ENCODE results near the gene RHO.
"Not testable (repeated sequence)": the region's sequence is repeated elsewhere in the genome, so short reads cannot be mapped to it uniquely, and the experiment has no call there.

RHO gene

DNA sequence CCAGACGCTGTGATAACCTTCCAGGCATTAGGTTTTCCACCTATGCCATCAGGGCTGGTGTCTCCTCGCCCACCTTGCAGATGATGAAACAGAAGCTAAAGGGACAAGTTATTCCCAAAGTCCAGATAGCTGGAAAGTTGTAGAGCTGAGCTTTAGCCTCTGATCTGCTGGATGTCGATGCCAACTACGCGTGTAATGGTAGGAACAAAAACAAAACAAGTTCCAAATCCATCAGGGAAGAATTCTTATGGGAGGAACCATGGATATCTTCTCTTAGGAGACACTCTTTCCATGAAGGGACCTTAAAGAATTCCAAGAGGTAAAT, 28.1 kb upstream of the RHO start:
- DNase-seq = no peak

DNA sequence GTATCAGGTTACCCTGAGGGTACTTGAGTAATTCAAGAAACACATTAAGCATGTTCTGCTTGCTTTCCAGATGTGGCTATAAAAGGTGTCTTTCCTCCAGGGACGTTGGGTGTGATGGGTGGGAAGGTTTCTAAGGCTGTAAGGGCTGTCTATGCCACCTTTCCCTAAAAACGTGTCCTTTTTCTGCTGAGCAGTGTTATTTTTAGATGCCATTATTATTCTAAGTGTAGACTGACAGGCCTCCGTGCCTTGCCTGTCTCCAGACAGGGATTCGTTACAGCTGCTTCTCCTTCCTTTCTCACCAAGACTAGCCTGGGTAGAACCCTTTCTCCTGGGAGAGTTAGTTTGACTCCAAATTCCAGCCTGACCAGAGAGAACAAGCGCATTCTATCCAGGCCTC, 26.8 kb upstream of the RHO start:
- DNase-seq = no peak

DNA sequence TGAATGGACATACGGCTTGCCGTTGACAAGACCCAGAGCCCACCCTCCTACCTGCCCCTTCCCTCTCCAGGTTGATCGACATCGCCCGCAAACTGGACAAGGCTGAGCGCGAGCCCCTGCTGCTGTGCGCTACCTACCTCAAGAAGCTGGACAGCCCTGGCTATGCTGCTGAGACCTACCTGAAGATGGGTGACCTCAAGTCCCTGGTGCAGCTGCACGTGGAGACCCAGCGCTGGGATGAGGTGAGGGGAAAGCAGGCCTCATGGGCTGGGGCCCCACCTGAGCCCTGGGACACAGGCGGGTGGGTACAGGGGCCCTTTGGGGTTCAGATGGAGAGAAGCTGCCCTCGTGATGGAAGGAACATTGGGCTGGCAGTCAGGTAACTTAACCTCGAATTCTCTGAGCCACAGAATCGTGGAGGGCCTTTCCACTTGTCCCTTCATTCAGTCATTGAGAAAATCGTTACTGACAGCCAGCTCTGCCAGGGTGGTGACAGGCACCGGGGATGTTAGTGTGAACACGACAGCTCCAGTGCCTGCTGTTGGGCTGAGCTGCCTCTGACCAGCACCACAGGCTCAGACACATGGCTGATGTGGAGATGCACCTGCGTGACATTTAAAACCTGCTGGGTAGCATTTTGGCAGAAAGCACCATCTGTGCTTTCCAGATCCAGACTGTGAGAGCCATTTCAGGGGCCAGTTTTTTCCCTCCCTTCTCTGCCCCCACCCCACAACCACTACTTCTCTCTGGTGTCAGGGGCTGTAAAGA, 25.6 kb upstream of the RHO start:
- no peak for DNase-seq

DNA sequence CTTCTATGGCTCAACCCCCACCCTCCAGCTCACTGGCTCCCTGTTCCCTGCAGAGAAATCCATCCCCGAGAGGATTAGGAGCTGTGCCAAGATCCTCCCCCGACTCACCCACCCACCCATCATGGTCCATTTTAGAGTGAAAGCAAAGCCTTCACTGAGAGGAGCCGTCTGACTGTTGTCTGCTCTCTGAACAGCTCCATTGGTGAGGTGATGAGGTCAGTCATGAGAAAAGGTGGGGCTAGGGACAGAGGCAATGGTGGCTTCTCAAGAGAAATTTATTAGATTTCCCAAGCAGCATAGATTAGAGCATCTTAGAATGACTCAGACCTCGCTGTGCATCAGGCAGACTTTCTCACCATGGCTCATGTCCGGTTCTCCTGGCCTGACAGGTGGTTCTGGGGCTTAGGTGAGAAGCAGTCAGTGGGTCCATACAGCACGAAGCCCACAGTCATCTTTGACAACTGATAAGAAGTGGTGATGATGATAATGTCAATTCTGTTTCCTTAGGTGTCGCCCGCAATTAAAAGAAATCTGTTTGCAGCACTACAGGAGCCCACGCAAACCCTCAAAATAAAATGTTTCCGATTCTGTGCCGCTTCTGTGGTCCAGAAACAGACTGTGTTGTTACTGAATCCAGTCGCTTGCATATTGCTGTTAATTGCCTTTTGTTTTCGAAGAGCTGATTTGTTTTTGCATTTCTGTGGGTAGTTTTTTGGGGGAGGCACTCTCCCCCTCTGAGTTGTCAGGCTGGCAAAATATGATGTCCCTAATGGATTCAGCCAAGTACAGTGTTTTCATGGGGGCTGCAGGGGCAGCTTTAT, 24.8 kb upstream of the RHO start:
- no peak for DNase-seq

DNA sequence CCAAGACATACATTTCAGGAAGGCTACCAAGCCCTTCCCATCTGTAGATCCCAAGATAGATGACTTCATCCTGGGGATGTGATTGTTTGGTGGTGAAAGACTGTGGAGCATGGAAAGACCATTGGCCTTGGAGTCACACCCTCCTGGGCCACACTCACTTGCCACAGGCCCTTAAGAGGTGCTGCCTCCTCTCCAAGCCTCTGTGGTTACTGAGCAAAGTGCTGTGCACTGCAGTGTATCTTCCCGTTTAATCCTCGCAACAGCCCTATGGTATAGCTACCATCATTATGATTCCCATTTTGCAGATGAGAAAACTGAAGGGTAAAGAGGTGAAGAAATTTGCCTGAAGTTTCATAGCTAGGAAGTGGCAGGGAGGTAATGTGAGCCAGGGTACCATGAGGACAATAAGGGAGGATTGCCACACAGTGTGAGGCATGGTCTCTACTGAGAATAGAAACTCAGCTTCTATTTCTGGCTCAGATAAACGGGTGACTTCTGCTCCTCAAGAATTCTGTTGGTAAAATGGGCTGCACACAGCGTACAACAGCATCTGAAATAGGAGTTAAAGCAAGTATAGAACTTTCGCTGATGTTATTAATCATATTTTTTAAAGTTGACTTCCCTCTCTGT, 23.9 kb upstream of the RHO start:
- no peak for DNase-seq

DNA sequence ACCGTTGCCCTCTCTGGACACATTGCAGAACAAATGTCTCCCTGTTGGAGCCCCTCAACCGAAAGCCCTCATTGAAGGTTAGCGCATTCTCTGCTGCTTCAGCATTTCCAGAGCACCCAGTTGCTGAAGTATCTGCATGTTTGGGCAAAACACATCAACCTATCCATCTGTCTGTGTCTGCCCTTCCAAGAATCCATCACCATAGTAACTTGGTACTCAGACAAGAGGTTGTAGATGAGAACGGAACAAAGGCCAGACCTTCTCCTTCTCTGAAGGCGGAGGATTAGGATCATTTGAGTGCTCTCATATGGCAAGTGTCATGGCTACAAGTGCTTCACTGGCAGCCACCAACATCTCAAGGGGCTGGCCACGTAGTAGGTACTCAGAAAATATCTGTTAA, 23.1 kb upstream of the RHO start:
- no peak for DNase-seq

DNA sequence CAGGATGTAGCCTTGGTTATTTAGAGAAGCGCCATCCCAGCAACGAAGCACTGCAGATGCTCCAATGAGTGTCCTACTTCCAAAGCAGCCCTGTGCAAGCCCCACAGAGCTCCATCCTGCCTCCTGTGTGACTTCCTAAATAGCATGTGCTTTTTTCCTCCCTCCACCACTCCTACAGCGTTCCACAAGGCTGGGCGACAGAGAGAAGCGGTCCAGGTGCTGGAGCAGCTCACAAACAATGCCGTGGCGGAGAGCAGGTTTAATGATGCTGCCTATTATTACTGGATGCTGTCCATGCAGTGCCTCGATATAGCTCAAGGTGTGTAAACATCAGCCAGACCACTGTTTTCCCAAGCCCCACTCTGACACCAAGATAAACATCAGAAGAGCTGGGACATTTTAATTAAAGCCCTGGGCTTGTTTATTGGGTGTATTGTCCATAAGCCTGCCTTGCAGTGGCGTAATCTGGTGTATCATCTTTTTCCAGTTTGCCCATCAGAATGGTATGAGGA, 22.2 kb upstream of the RHO start:
- no peak for DNase-seq

DNA sequence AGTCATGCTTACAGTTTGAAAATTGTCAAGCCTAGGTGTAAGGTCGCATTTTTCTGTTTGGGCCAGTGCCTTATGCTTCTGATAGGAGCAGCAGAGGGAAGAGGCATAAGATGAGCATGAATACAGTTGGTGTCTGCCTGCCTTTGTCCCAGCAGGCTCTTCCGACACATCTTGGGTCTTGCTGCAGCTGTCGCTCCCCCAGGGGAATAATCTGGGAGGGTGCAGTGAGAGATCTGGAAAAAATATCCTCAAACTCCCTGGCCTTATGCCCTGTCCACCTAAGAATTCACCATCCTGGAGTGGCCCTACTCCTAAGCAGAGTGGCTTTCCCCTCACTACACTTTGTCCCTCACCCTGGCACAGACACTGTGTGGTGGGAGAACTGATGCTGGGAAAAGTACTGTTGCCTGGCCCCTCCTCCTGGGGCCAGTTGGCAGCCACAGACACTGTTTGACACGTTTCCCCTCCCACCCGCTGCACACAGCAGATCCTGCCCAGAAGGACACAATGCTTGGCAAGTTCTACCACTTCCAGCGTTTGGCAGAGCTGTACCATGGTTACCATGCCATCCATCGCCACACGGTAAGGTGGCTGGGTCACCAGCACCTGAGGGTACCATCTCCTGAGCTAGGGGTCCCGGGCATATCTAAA, 21.1 kb upstream of the RHO start:
- DNase-seq = no peak

DNA sequence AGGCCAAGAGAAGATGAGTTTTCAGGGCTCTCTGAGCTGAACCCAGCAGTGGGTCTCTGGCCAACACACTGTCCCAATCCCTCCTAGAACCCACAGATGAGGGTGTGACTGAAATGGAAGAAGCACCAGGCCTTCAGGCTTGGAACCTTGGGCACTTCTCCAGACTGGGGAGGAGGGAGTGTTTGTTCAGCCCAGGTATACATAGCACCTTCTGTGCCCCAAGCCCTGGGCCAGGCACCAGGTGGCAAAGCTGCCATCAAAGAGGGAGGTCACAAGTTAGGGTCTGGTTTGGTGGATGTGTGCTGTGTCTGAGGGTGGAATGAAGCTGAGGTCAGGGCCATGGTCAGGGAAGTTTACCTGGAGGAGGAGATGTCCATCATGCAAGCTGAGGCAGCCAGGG, 15.8 kb upstream of the RHO start:
- DNase-seq = no peak

DNA sequence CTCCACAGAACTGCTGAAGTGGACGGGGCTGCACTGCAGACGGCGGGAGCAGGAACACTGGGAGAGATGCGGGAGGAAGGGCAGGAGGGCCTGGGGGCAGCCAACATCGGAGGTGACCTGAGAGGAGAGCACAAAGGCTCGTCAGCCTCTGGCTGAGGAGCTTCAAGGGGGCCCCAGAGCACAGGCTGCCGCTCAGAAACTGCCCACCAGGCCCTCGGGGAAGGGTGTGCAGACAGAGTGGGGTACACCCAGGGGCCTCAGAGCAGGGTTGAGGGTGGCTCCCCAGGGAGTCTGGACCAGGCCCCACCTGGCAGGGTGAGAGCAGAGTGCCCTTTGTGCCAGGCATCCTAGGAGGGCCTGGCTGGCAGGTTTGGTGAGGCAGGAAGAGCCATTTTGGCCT, 14.7 kb upstream of the RHO start:
- DNase-seq = no peak

DNA sequence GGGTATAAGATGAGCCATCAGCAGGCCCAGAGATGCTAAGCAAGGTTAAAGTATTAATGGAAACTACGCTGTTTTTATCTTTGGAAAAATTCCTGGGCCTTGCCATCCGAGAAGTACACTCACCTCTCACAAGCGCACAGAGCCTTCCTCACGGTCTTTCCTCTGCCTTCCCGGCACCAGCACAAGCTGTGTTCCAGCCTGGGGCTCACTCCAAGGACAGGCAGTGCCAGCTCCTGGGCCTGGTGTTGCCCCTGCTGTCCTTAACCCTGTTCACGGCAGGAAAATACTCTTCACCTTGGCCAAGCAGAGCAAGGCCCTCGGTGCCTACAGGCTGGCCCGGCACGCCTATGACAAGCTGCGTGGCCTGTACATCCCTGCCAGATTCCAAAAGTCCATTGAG, 14.3 kb upstream of the RHO start:
- no peak for DNase-seq

DNA sequence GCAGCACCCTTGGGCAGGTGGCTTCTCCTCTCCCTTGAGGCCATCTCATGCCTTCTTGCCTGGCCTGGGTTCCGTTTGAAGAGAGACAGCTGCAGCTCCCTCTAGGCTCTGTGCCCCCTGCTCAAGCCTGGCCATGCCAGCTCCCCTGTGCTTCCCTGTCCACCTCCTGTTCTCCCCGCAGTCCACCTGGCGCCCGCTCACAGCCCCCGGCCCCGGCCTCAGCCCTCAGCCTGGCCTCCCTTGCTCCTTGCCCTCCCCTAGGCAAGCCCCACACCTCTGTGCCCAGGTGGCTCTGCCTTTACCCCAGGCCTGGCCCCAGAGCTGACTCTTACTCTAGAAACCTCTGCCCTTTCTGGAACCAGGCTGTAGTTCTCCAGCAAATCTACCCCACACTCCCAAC, 13.9 kb upstream of the RHO start:
- no peak for DNase-seq

DNA sequence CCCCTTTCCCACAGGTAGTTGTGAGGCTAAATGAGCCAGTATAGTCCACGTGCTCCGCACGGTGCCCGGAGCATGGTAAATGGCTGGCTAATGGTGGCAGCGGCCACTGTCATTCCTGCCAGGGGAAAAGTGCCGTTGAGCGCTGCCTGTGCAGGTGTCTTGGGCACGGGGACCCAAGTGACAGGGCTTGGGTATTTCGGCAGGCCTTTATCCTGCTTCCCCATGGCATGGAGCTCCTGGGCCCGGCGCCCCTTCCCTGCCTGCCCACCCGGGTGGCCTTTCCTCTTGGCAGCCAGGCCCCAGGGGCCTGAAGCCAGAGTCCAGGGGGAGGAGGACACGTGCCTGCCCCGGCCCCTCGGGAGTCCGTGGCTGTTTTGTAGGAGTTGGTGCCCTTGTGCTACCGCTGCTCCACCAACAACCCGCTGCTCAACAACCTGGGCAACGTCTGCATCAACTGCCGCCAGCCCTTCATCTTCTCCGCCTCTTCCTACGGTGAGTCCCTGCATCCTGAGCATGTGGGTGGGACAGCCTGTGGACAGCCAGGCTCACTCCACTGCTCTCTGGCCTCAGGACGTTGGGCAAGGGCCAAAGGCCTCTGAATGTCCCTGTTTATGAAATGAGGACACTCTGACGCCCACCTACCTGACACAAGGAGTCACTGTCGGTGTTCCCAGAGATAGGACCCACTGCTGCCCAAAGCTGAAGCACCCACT, 13.2 kb upstream of the RHO start:
- DNase-seq = not testable (repeated sequence)

DNA sequence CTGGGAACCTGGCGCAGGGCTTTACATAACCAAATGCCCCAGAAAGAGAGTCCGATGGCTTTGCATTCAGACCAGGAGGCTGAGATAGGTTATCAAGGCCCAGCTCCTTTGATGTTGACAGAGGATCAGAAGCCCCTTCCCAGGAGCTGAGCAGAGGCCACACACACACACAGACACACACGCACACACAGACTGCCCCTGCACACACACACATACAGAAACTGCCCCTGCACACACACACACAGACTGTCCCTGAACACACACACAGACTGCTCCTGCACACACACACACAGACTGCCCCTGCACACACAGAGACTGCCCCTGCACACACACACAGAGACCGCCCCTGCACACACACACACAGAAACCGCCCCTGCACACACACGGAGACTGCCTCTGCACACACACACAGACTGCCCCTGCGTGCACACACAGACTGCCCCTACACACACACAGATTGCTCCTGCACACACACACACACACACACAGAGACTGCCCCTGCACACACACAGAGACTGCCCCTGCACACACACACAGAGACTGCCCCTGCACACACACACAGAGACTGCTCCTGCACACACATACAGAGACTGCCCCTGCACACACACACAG, 12.5 kb upstream of the RHO start:
- DNase-seq = not testable (repeated sequence)

DNA sequence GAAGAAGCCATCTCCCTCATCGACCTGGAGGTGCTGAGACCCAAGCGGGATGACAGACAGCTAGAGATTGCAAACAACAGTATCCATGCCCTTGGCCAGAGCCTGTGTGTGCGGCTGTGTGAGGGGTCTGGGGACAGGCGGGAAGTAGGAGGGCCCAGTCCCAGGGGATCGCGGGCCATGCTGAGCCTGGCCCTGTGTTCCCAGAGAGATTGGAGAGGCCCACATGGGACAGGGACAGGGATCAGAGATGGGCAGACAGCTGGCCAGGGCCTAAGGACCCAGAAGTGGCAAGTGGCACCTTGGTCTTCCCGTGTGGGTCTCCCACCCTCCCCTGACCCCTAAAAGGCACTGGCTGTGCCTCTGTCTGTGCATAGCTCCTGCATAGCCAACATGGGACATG, 10.9 kb upstream of the RHO start:
- no peak for DNase-seq

DNA sequence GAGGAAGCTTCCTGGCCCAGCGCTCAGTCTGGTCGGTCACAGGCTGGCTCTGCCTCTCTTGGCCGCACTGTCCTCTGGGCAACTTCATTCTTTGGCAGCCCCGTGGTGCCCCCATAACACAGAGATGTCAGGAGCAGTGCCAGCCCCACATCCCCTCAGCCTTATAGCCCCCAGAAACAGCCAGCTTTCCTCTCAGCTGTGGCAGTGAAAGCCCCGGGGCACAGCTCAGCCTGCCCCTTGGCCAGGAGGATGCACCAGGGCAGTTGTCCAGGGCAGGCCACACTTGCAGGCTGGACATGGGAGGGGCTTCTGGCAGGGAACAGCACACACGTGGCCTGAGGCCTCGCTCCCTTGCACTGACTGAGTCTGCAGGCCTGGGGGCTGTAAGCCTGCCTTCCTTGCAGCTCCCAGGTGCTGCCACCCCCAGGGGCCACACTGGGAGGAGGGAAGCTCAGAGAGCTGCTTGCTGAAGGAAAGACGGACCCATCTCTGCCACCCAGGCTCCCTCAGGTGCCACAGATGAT, 10.3 kb upstream of the RHO start:
- DNase-seq = no peak

DNA sequence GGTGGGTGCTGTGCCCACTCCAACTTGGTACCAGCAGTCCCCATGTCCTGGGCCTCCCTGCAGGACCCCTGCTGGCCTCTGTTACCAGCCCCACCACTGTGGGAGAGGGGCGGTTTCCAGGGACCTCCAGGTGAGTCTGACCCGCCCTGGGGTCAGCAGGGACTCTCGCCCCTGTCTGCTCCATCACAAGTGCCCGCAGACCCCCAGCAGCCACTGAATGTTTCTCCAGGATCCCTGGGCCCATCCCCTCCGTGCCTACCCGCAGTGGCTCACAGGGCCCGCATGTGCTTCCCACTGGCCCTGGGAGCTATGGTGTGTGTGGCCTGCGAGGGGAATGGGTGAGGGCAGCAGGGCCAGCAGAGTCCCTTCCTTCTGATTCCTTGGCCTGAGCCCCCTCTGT, 9.9 kb upstream of the RHO start:
- DNase-seq = no peak

DNA sequence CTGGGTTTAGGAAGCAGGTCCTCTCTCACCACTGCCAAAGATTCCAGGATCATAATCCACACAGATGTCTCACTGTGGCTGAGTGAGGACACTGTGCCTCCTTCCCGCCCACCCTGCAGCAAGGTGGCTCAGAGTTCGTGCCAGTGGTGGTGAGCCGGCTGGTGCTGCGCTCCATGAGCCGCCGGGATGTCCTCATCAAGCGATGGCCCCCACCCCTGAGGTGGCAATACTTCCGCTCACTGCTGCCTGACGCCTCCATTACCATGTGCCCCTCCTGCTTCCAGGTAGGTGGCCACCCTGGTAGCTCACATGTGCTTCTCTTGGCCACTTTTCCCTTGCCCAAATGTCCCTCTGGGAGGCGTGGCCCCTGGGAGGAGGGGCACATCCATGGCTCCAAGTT, 9.0 kb upstream of the RHO start:
- DNase-seq = no peak

DNA sequence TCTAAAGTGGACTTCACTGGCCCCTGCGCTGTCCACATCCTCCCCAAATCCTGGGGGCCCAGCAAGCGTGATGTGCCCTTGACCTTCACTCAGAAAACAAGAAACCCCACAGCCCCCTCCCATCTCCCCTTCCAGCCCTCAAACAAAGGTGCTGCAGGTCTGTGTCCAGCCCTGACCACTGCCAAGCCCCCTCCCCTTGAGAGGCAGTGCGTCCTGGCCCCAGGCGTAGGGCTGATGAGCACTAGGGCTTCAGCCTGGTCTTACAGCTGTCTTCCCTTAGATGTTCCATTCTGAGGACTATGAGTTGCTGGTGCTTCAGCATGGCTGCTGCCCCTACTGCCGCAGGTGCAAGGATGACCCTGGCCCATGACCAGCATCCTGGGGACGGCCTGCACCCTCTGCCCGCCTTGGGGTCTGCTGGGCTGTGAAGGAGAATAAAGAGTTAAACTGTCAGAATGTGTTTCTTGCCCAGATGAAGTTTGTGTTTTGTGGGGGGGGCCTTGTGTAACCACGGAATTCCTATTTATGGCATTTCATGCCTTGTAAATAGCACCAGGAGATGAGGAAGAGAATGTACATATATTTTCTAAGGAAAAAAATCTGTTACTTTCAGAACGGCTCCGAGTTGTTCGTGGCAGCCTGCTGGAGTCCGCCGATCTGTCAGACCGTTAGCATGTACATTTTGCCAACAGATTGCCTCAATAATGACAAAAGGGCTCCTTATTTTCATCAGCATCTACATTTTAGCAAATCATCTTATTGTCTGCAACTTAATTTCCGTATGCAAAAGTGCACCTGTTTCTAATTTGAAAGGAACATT, 8.3 kb upstream of the RHO start:
- DNase-seq = no peak

DNA sequence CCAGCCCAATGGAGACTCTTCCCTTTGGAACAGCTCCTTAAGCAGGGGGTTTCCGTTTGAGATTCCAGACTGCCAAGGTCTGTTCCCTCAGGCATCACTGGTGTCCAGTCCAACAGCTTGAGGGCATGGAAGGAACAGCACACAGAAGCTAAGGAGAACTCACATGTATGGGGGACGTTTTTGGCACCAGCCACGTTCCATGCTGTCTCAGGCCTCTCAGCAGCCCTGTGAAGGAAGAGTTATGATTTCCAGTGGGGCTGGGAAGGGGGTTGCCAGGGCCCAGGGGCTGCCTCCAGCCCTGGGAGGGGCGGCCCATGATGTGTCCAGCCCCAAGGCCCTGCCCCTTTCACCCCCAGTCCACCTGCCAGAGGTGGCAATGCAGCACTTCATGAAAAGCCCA, 7.5 kb upstream of the RHO start:
- no peak for DNase-seq

DNA sequence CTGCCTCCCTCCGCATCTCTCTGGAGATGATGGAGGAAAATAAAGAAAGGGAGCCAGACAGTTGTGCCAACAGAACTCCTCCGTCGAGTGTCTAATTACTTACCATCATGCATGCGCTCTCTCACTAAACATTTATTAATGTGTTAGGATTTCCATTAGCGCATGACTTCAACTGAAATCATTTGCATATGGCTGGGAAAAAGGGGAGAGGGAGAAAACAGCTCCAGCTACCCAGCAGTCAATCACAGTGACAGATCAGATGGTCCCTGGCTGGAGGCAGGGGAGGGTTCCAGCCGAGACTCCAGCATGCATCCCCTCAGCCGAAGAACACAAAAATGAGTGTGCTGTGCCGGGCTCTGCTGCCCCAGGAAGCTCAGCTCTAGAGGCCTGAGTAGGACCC, 6.8 kb upstream of the RHO start:
- DNase-seq = no peak

Data from 8988T (cell line).